CD14-positive monocyte (primary cell): ENCODE data around the gene UAP1L1. TPM values are rescaled to one million over a fixed set of nuclear protein-coding genes. Genes with fewer than 3 reads are reported as not detected.

Experiments
- DNase-seq, 3 donors: peaks; one replicate each; pipeline ENCODE4 v3.0.0-alpha.2; 2011 to 2022
- H2AFZ ChIP-seq: 2 replicates; pipeline ENCODE4 v1.6.0; 2012; ENCODE audit warnings: mild to moderate bottlenecking, low read depth, low read length, inconsistent platforms; ENCODE audit not compliant: insufficient read depth, poor library complexity, severe bottlenecking
- H3K27ac ChIP-seq, 2 donors: 1 replicate in 1 of 2; 2 replicates in 1 of 2; pipeline ENCODE4 v1.5.1; 2012 to 2013; ENCODE audit warnings: low read length in 2 of 2, control low read depth in 1 of 2, inconsistent platforms in 1 of 2, low read depth in 1 of 2, mild to moderate bottlenecking in 1 of 2
- H3K27me3 ChIP-seq, 2 donors: one replicate each; pipeline versions ENCODE4 v1.6.0 to v1.6.1; 2011 to 2013; ENCODE audit warnings: low read length in 2 of 2; ENCODE audit not compliant: control insufficient read depth in 2 of 2, insufficient read depth in 2 of 2
- H3K36me3 ChIP-seq, 2 donors: replicated peaks in 1 of 2; 1 replicate in 1 of 2; 2 replicates in 1 of 2; pipeline versions ENCODE4 v1.5.1 to v1.6.1; 2012 to 2013; ENCODE audit warnings: low read length in 2 of 2, control low read depth in 1 of 2, inconsistent platforms in 1 of 2, mild to moderate bottlenecking in 1 of 2; ENCODE audit not compliant: insufficient read depth in 2 of 2, control insufficient read depth in 1 of 2
- H3K4me1 ChIP-seq, 2 donors: 1 replicate in 1 of 2; 2 replicates in 1 of 2; pipeline versions ENCODE4 v1.5.1 to v1.6.1; 2012 to 2013; ENCODE audit warnings: low read length in 2 of 2, control low read depth in 1 of 2, inconsistent platforms in 1 of 2, mild to moderate bottlenecking in 1 of 2, moderate library complexity in 1 of 2; ENCODE audit not compliant: insufficient read depth in 2 of 2, control insufficient read depth in 1 of 2
- H3K4me2 ChIP-seq: replicated peaks from 2 replicates; pipeline ENCODE3; 2012; ENCODE audit warnings: low read length, moderate library complexity, mild to moderate bottlenecking; ENCODE audit not compliant: poor library complexity, severe bottlenecking; ENCODE audit errors: extremely low read depth
- H3K4me3 ChIP-seq, 3 experiments: fragments of 200-600 bp in 1 of 3; sonication (generic) in 1 of 3; replicated peaks in 1 of 3; 1 replicate in 2 of 3; 2 replicates in 1 of 3; pipeline ENCODE4 v1.5.1; 2011 to 2013; ENCODE audit warnings: low read length in 3 of 3, mild to moderate bottlenecking in 3 of 3, control low read depth in 2 of 3, low read depth in 2 of 3, inconsistent platforms in 1 of 3, moderate library complexity in 1 of 3
- H3K79me2 ChIP-seq: 2 replicates; pipeline ENCODE4 v1.6.0; 2012; ENCODE audit warnings: mild to moderate bottlenecking, control low read depth, inconsistent platforms, low read length, moderate library complexity; ENCODE audit not compliant: insufficient read depth
- H3K9ac ChIP-seq: 2 replicates; pipeline ENCODE4 v1.6.0; 2017; ENCODE audit warnings: low read length, mild to moderate bottlenecking; ENCODE audit not compliant: insufficient read depth, poor library complexity, severe bottlenecking
- H3K9me3 ChIP-seq, 2 donors: replicated peaks in 1 of 2; 1 replicate in 1 of 2; 2 replicates in 1 of 2; pipeline versions ENCODE4 v1.5.1 to v1.6.1; 2012 to 2013; ENCODE audit warnings: low read length in 2 of 2, control low read depth in 1 of 2; ENCODE audit not compliant: control insufficient read depth in 1 of 2, insufficient read depth in 1 of 2
- H4K20me1 ChIP-seq: 2 replicates; pipeline ENCODE4 v1.6.0; 2012; ENCODE audit warnings: mild to moderate bottlenecking, low read length, control low read depth, moderate library complexity; ENCODE audit not compliant: insufficient read depth
- H3K27ac Mint-ChIP-seq, 7 donors: one replicate each; pipeline ENCODE4 v1.8.0; 2020; ENCODE audit warnings: mild to moderate bottlenecking in 7 of 7, mixed read lengths in 7 of 7, moderate library complexity in 6 of 7, inconsistent platforms in 2 of 7
- H3K27me3 Mint-ChIP-seq, 3 donors: one replicate each; pipeline ENCODE4 v1.8.0; 2021 to 2022; ENCODE audit warnings: low read depth in 3 of 3, mild to moderate bottlenecking in 3 of 3, mixed read lengths in 3 of 3, moderate library complexity in 3 of 3, inconsistent platforms in 1 of 3
- H3K36me3 Mint-ChIP-seq, 2 donors: one replicate each; pipeline ENCODE4 v1.8.0; 2020; ENCODE audit warnings: mixed read lengths in 2 of 2, inconsistent platforms in 1 of 2, mild to moderate bottlenecking in 1 of 2
- H3K4me1 Mint-ChIP-seq: one replicate; pipeline ENCODE4 v1.8.0; 2020; ENCODE audit warnings: mild to moderate bottlenecking, mixed read lengths
- H3K4me3 Mint-ChIP-seq, 2 donors: one replicate each; pipeline ENCODE4 v1.8.0; 2020; ENCODE audit warnings: mild to moderate bottlenecking in 2 of 2, mixed read lengths in 2 of 2, moderate library complexity in 1 of 2
- H3K9me3 Mint-ChIP-seq, 7 donors: one replicate each; pipeline ENCODE4 v1.8.0; 2020 to 2022; ENCODE audit warnings: mixed read lengths in 7 of 7, mild to moderate bottlenecking in 6 of 7, moderate library complexity in 6 of 7, inconsistent platforms in 2 of 7
- WGBS: methylation state at CpG from one replicate; pipeline ENCODE4 v1.1.5; 2013; ENCODE audit warnings: missing lambda C conversion rate; ENCODE audit not compliant: insufficient coverage; 5-methylcytosine and 5-hydroxymethylcytosine counted together
- intact Hi-C, 2 donors: fragments of 100-400 bp; cut with micrococcal nuclease; formaldehyde crosslinking; loops; one replicate each; pipeline versions ENCODE4 v1.15.0 to v1.15.1; 2023
- polyA plus RNA-seq, 3 donors: library from polyadenylated mRNA; depleted of rRNA in 1 of 3; unstranded in 2 of 3; stranded (reverse) in 1 of 3; fragments of 300-500 nt in 2 of 3; fragments of >200 nt in 1 of 3; fragmentation: Illumina TruSeq in 2 of 3; gene quantifications; 1 replicate in 2 of 3; 2 replicates in 1 of 3; pipeline ENCODE4 v1.2.3, GENCODE V29; 2012 to 2021
- TF ChIP-seq, protein P1 (sequence below): fragments of 200-600 bp; IDR thresholded peaks from one replicate; pipeline ENCODE4 v1.8.0; 2022; ENCODE audit warnings: antibody characterized with exemption, mild to moderate bottlenecking

Gene UAP1L1
- polyA plus RNA-seq, 3 donors: 5.7 to 16.7 (median 14.8) TPM

- Mint-ChIP-seq H3K4me3 (peak within 1 kb of the TSS; percentile 75 to 91), H3K9me3 (peaks cover 0 to 4% (median 2%) of the 10 kb centered on the region in 7 donors), H3K36me3 (peaks cover 3 to 12% of the 10 kb centered on the region in 2 donors), H3K27ac (peak within 1 kb of the TSS; percentile 77 to 96 (median 89)), H3K27me3 (peaks cover 0 to 3% (median 1%) of the 10 kb centered on the region in 3 donors), H3K4me1 (peaks cover 61% of the 10 kb centered on the region)
- Histone ChIP-seq H4K20me1 (no peaks in the 10 kb centered on the region), H3K27ac (peak within 1 kb of the TSS; percentile 53 to 56), H3K27me3 (peaks cover 0 to 5% of the 10 kb centered on the region in 2 donors), H3K4me2 (peak within 1 kb of the TSS; percentile 76), H3K4me3 (peak within 1 kb of the TSS; percentile 2 to 71 (median 39)), H3K9ac (peak within 1 kb of the TSS; percentile 48), H3K79me2 (peaks cover 6% of the 10 kb centered on the region), H3K36me3 (no peaks in the 10 kb centered on the region), H3K4me1 (peaks cover 41 to 71% of the 10 kb centered on the region in 2 donors), H3K9me3 (no peaks in the 10 kb centered on the region), H2AFZ (peak within 1 kb of the TSS; percentile 76)
- peak; percentile 90 to 94 (median 91) for DNase-seq
- under 1% methylated on average over 67 of the region's 74 CpGs for WGBS
- intact Hi-C loops: loop anchor here in 1 of 2 donors (2.0 kb wide), 1 partner anchor 16 kb away; the partner anchor contains the start of gene MAN1B1
- TF ChIP-seq, protein P1, sequence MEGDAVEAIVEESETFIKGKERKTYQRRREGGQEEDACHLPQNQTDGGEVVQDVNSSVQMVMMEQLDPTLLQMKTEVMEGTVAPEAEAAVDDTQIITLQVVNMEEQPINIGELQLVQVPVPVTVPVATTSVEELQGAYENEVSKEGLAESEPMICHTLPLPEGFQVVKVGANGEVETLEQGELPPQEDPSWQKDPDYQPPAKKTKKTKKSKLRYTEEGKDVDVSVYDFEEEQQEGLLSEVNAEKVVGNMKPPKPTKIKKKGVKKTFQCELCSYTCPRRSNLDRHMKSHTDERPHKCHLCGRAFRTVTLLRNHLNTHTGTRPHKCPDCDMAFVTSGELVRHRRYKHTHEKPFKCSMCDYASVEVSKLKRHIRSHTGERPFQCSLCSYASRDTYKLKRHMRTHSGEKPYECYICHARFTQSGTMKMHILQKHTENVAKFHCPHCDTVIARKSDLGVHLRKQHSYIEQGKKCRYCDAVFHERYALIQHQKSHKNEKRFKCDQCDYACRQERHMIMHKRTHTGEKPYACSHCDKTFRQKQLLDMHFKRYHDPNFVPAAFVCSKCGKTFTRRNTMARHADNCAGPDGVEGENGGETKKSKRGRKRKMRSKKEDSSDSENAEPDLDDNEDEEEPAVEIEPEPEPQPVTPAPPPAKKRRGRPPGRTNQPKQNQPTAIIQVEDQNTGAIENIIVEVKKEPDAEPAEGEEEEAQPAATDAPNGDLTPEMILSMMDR: no peak
These were observed 7.0 kb upstream of the UAP1L1 start, which contains the start of gene SAPCD2 for GRCh38 chr9:137070201-137070905. SAPCD2 (minus strand) TSS chr9:137070557; CDS start chr9:137070460, 97 bp downstream.

GRCh38 chr9:137070906-137071275, 6.4 kb upstream of the UAP1L1 start:
- Mint-ChIP-seq H3K4me1 (peaks cover 64% of the 10 kb centered on the region), H3K27ac (peak overlapping the region; percentile 77 to 96 (median 89)), H3K36me3 (peaks cover 0 to 7% of the 10 kb centered on the region in 2 donors), H3K27me3 (peaks cover 0 to 3% (median 3%) of the 10 kb centered on the region in 3 donors), H3K9me3 (peaks cover 0 to 4% (median 2%) of the 10 kb centered on the region in 7 donors), H3K4me3 (peak overlapping the region; percentile 75 to 91)
- Histone ChIP-seq H2AFZ (peak overlapping the region; percentile 76), H3K9me3 (no peaks in the 10 kb centered on the region), H3K36me3 (no peaks in the 10 kb centered on the region), H3K27ac (peak overlapping the region; percentile 53 to 56), H3K79me2 (peaks cover 6% of the 10 kb centered on the region), H3K4me3 (peak overlapping the region; percentile 2 to 71 (median 39)), H3K9ac (peak overlapping the region; percentile 48), H3K27me3 (peaks cover 0 to 5% of the 10 kb centered on the region in 2 donors), H3K4me2 (peak overlapping the region; percentile 76), H3K4me1 (peaks cover 41 to 77% of the 10 kb centered on the region in 2 donors), H4K20me1 (no peaks in the 10 kb centered on the region)
- intact Hi-C loops: loop anchor here in 1 of 2 donors (2.0 kb wide), 1 partner anchor 16 kb away; the partner anchor contains the start of gene MAN1B1
- DNase-seq: no peak
- TF ChIP-seq, protein P1: no peak
- WGBS: 23% methylated on average over 5 of the region's 6 CpGs
